GM18502 (cell line): ENCODE results near the gene ZBTB20.

ENCODE experiments used
- ATAC-seq: cut with Tn5 transposase; IDR thresholded peaks from one replicate; pipeline ENCODE4 v1.9.1; 2021; ENCODE audit warnings: mild to moderate bottlenecking; ENCODE audit not compliant: unreplicated experiment, poor library complexity

The ZBTB20 gene

GRCh38 chr3:114375608-114376421 lies 771.3 kb downstream of the ZBTB20 start:
- no peak for ATAC-seq

- ATAC-seq = no peak
These were observed 772.6 kb downstream of the ZBTB20 start for GRCh38 chr3:114374433-114374990.

GRCh38 chr3:114370537-114371174 lies 776.4 kb downstream of the ZBTB20 start:
- ATAC-seq = no peak

GRCh38 chr3:114365909-114366308 lies 781.2 kb downstream of the ZBTB20 start:
- no peak for ATAC-seq

- ATAC-seq = no peak
These were observed 782.1 kb downstream of the ZBTB20 start for GRCh38 chr3:114364806-114365654.

- ATAC-seq = no peak
These were observed 783.4 kb downstream of the ZBTB20 start for GRCh38 chr3:114363554-114364202.

- ATAC-seq = peak; percentile 55
These were observed 784.3 kb downstream of the ZBTB20 start for GRCh38 chr3:114362815-114363214.

- ATAC-seq = no peak
These were observed 785.7 kb downstream of the ZBTB20 start for GRCh38 chr3:114361391-114361790.

GRCh38 chr3:114356525-114356924 lies 790.6 kb downstream of the ZBTB20 start:
- ATAC-seq = no peak

- ATAC-seq = no peak
These were observed 791.0 kb downstream of the ZBTB20 start for GRCh38 chr3:114356066-114356465.

- no peak for ATAC-seq
These were observed 791.4 kb downstream of the ZBTB20 start for GRCh38 chr3:114355653-114356052.

GRCh38 chr3:114351822-114352145 lies 795.3 kb downstream of the ZBTB20 start:
- ATAC-seq = no peak

- ATAC-seq = no peak
These were observed 795.8 kb downstream of the ZBTB20 start for GRCh38 chr3:114351123-114351821.

- ATAC-seq = no peak
These were observed 796.4 kb downstream of the ZBTB20 start for GRCh38 chr3:114350690-114351089.

- no peak for ATAC-seq
These were observed 796.8 kb downstream of the ZBTB20 start for GRCh38 chr3:114350271-114350670.

- ATAC-seq = no peak
These were observed 802.6 kb downstream of the ZBTB20 start for GRCh38 chr3:114344492-114344891.

GRCh38 chr3:114338651-114339357 lies 808.3 kb downstream of the ZBTB20 start:
- ATAC-seq = no peak

GRCh38 chr3:114336857-114337256 lies 810.2 kb downstream of the ZBTB20 start:
- ATAC-seq = no peak

GRCh38 chr3:114336122-114336697 lies 810.9 kb downstream of the ZBTB20 start:
- ATAC-seq = no peak
